PC-9 (cell line): ENCODE data around the gene B3GNT5.

ENCODE experiments used
- EZH2 ChIP-seq: fragments of 200-600 bp; sonication (generic); IDR thresholded peaks from 2 replicates; pipeline ENCODE4 v1.8.0; 2017; ENCODE audit warnings: antibody characterized with exemption, low read depth
- TF ChIP-seq, protein P1 (sequence below): fragments of 200-600 bp; sonication (generic); conservative IDR thresholded peaks from 2 replicates; pipeline ENCODE4 v1.6.1; 2017; ENCODE audit warnings: mixed run types, antibody characterized with exemption, mild to moderate bottlenecking, moderate library complexity

DNA sequence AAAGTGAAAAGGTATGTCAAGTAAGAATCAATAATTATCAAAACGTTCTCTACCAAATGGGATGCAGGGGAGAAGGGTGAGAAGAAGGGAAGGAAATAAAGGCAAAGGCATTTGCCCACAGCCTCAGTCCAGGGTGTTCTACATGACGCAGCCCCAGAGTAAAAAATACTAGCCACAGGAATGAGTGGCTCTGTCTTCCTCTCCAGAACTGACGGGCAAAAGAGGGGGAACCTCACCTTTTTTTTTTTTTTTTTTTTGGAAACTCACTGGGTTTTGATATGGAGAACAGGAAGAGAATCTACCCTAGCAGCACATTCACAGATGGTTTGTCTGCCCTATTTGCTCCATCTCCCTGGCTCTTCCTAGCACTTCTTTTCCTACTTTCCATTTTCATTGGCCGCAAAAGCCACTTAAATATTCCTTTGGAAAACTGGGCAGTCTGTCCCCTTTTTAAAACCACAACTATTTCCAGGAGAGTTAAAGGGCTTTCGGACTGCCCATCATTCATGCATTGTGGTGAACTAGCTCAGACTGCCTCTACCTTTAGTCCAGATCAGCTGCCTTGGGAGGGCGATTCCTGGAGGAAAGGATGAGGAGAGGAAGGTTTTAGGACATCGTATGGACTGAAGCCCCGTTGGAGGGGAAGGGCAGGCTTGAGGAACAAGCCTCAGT is 28.2 kb downstream of the B3GNT5 start:
- TF ChIP-seq, protein P1, sequence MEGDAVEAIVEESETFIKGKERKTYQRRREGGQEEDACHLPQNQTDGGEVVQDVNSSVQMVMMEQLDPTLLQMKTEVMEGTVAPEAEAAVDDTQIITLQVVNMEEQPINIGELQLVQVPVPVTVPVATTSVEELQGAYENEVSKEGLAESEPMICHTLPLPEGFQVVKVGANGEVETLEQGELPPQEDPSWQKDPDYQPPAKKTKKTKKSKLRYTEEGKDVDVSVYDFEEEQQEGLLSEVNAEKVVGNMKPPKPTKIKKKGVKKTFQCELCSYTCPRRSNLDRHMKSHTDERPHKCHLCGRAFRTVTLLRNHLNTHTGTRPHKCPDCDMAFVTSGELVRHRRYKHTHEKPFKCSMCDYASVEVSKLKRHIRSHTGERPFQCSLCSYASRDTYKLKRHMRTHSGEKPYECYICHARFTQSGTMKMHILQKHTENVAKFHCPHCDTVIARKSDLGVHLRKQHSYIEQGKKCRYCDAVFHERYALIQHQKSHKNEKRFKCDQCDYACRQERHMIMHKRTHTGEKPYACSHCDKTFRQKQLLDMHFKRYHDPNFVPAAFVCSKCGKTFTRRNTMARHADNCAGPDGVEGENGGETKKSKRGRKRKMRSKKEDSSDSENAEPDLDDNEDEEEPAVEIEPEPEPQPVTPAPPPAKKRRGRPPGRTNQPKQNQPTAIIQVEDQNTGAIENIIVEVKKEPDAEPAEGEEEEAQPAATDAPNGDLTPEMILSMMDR, result no peak
- TF ChIP-seq EZH2, result no peak
